ENCODE data around the gene SCGB2A2.

SCGB2A2 gene

GRCh38 chr11:62280452-62280851 lies 10.5 kb downstream of the SCGB2A2 start:
- TF ChIP-seq, protein P1, sequence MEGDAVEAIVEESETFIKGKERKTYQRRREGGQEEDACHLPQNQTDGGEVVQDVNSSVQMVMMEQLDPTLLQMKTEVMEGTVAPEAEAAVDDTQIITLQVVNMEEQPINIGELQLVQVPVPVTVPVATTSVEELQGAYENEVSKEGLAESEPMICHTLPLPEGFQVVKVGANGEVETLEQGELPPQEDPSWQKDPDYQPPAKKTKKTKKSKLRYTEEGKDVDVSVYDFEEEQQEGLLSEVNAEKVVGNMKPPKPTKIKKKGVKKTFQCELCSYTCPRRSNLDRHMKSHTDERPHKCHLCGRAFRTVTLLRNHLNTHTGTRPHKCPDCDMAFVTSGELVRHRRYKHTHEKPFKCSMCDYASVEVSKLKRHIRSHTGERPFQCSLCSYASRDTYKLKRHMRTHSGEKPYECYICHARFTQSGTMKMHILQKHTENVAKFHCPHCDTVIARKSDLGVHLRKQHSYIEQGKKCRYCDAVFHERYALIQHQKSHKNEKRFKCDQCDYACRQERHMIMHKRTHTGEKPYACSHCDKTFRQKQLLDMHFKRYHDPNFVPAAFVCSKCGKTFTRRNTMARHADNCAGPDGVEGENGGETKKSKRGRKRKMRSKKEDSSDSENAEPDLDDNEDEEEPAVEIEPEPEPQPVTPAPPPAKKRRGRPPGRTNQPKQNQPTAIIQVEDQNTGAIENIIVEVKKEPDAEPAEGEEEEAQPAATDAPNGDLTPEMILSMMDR (IDR thresholded peaks at IDR 0.05): no peak
- H3K4me1 ChIP-seq: no peaks in the 10 kb centered on the region

DNA sequence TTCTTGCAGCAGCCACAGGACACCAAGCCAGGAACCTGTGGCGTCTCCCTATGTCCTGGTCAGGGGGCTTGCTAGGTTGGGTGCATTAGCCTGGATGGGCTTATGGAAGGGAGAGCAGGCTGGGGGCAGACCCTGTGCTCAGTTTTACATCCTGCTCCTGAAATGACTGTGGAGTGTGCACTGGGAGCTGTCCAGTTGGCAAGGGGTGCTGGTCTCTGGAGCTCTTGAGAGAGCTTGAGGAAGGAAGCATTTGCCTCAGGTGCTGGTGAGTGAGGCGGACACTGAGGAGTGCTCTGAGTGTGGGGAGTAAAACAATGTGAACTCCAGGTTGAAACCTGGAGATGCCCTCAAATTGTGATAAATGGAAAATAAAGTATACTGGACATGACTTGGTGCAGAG lies 25.5 kb downstream of the SCGB2A2 start:
- H3K27me3 ChIP-seq (ENCODE audit: control insufficient read depth, insufficient read depth, low read length): no peaks in the 10 kb centered on the region
- H3K79me2 ChIP-seq: no peaks in the 10 kb centered on the region
- H3K4me3 ChIP-seq (ENCODE audit: low read depth, low read length): no peak overlapping the region
- no peak overlapping the region for H3K9ac ChIP-seq
- H3K36me3 ChIP-seq (ENCODE audit: control insufficient read depth, insufficient read depth, low read length): no peaks in the 10 kb centered on the region
- H3K4me2 ChIP-seq (ENCODE audit: low read length): no peak overlapping the region
- H2AFZ ChIP-seq: no peak overlapping the region
- TF ChIP-seq, protein P1 (IDR thresholded peaks at IDR 0.05): no peak
- no peak overlapping the region for H3K27ac ChIP-seq
- no peaks in the 10 kb centered on the region for H3K9me3 ChIP-seq (ENCODE audit: control insufficient read depth, low read length)
- H3K4me1 ChIP-seq: no peaks in the 10 kb centered on the region

More at GRCh38 chr11:62280452-62280851, 10.5 kb downstream of the SCGB2A2 start:
- no peak overlapping the region for H3K9ac ChIP-seq
- H2AFZ ChIP-seq: no peak overlapping the region
- H3K4me2 ChIP-seq (ENCODE audit: low read length): no peak overlapping the region
- no peaks in the 10 kb centered on the region for H3K9me3 ChIP-seq (ENCODE audit: control insufficient read depth, low read length)
- H3K4me3 ChIP-seq (ENCODE audit: low read depth, low read length): no peak overlapping the region
- no peaks in the 10 kb centered on the region for H3K27me3 ChIP-seq (ENCODE audit: control insufficient read depth, insufficient read depth, low read length)
- no peaks in the 10 kb centered on the region for H3K79me2 ChIP-seq
- H3K27ac ChIP-seq: no peak overlapping the region
- no peaks in the 10 kb centered on the region for H3K36me3 ChIP-seq (ENCODE audit: control insufficient read depth, insufficient read depth, low read length)

DNA sequence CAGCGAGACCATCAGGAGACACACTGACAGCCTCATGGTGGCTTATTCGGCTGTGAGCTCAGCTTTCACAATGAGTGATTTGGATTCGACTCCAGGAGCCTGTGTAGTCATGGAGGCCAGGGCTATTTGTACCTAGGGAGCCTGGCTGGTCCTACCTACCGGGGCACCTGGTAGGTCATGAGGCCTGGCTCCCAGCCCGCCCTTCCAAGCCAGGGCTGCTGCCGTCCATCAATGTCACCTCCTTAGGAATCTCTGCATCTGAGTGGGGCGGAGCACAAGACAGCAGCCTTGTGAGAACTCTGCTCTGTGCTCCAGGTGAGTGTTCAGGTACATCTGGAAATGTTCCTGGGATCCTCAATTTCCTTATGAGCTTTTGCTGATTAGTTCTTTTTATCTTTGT lies 29.0 kb downstream of the SCGB2A2 start, which contains the start of gene SCGB1D4:
Gene SCGB1D4, minus strand, starts transcription at position 101 of the 400 bp plus-strand sequence. Its CDS starts 65 bp downstream, at position 36.
- Histone ChIP-seq H2AFZ (no peak within 1 kb of the TSS), H3K27me3 (ENCODE audit: control insufficient read depth, insufficient read depth, low read length) (no peaks in the 10 kb centered on the region)

DNA sequence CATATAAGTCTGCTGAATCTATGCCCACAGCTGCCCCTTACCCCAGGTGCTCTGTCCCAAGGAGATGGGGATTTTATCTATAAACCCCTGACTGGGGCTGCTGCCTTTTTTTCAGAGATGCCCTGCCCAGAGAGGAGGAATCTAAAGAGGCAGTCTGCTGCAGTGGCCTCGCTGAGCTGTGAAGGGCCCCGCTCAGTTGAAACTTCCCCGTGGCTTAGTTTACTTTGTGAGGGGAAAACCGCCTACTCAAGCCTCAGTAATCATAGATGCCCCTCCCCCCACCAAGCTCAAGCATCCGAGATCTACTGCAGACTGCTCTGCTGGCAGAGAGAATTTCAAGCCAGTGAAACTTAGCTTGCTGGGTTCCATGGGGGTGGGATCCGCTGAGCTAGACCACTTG lies 36.3 kb downstream of the SCGB2A2 start:
- Histone ChIP-seq H3K36me3 (ENCODE audit: control insufficient read depth, insufficient read depth, low read length) (no peaks in the 10 kb centered on the region), H3K9me3 (ENCODE audit: control insufficient read depth, low read length) (no peaks in the 10 kb centered on the region), H3K79me2 (no peaks in the 10 kb centered on the region), H3K4me2 (ENCODE audit: low read length) (no peak overlapping the region), H2AFZ (no peak overlapping the region), H3K9ac (no peak overlapping the region), H3K4me3 (ENCODE audit: low read depth, low read length) (no peak overlapping the region), H3K4me1 (no peaks in the 10 kb centered on the region), H3K27me3 (ENCODE audit: control insufficient read depth, insufficient read depth, low read length) (no peaks in the 10 kb centered on the region), H3K27ac (no peak overlapping the region)
- TF ChIP-seq, protein P1 (IDR thresholded peaks at IDR 0.05): no peak

More for the DNA sequence above, 29.0 kb downstream of the SCGB2A2 start, which contains the start of gene SCGB1D4:
- Histone ChIP-seq H3K79me2 (no peaks in the 10 kb centered on the region), H3K4me3 (ENCODE audit: low read depth, low read length) (no peak within 1 kb of the TSS), H3K27ac (no peak within 1 kb of the TSS), H3K9me3 (ENCODE audit: control insufficient read depth, low read length) (no peaks in the 10 kb centered on the region), H3K9ac (no peak within 1 kb of the TSS), H3K4me2 (ENCODE audit: low read length) (no peak within 1 kb of the TSS), H3K4me1 (no peaks in the 10 kb centered on the region), H3K36me3 (ENCODE audit: control insufficient read depth, insufficient read depth, low read length) (no peaks in the 10 kb centered on the region)
- TF ChIP-seq, protein P1 (IDR thresholded peaks at IDR 0.05): no peak

GRCh38 chr11:62307950-62308349 lies 38.0 kb downstream of the SCGB2A2 start:
- H3K4me1 ChIP-seq: no peaks in the 10 kb centered on the region
- H2AFZ ChIP-seq: no peak overlapping the region
- H3K36me3 ChIP-seq (ENCODE audit: control insufficient read depth, insufficient read depth, low read length): no peaks in the 10 kb centered on the region
- no peaks in the 10 kb centered on the region for H3K9me3 ChIP-seq (ENCODE audit: control insufficient read depth, low read length)
- H3K27ac ChIP-seq: no peak overlapping the region
- H3K27me3 ChIP-seq (ENCODE audit: control insufficient read depth, insufficient read depth, low read length): no peaks in the 10 kb centered on the region
- TF ChIP-seq, protein P1 (IDR thresholded peaks at IDR 0.05): no peak
- H3K4me3 ChIP-seq (ENCODE audit: low read depth, low read length): no peak overlapping the region
- no peak overlapping the region for H3K9ac ChIP-seq
- H3K79me2 ChIP-seq: no peaks in the 10 kb centered on the region
- no peak overlapping the region for H3K4me2 ChIP-seq (ENCODE audit: low read length)

All from parathyroid adenoma (tissue), 2 donors.